HFFc6 (cell line): Measurements from ENCODE around the gene CEMIP2. TPM values are rescaled to one million over a fixed set of nuclear protein-coding genes. Genes with fewer than 3 reads are reported as not detected.

Experiments used
- DNase-seq: peaks from one replicate; pipeline ENCODE4 v3.0.0-alpha.2; 2018
- H3K27ac Mint-ChIP-seq: 2 replicates; pipeline ENCODE4 v1.8.0; 2020; ENCODE audit warnings: mild to moderate bottlenecking, mixed read lengths
- H3K27me3 Mint-ChIP-seq: 2 replicates; pipeline ENCODE4 v1.8.0; 2021; ENCODE audit warnings: mild to moderate bottlenecking, moderate library complexity, mixed read lengths; ENCODE audit not compliant: insufficient read depth
- H3K36me3 Mint-ChIP-seq: 2 replicates; pipeline ENCODE4 v1.8.0; 2021; ENCODE audit warnings: low read depth, mixed read lengths
- H3K4me1 Mint-ChIP-seq: 2 replicates; pipeline ENCODE4 v1.8.0; 2020; ENCODE audit warnings: low read depth, mixed read lengths
- H3K4me3 Mint-ChIP-seq: 2 replicates; pipeline ENCODE4 v1.8.0; 2020; ENCODE audit warnings: mild to moderate bottlenecking, moderate library complexity, mixed read lengths
- H3K9me3 Mint-ChIP-seq: 2 replicates; pipeline ENCODE4 v1.8.0; 2020; ENCODE audit warnings: mild to moderate bottlenecking, mixed read lengths
- CTCF ChIP-seq: fragments of 200-600 bp; sonication (generic); IDR thresholded peaks from 2 replicates; pipeline ENCODE4 v1.5.0; 2021; ENCODE audit warnings: antibody characterized with exemption, mild to moderate bottlenecking
- total RNA-seq, 6 experiments: library from RNA; stranded (reverse); fragmentation: NEBNext Ultra II Directional; extraction: Animal tissue kit (Norgen Biotek cat#: 25700); gene quantifications; 2 replicates in 1 of 6; 3 replicates in 5 of 6; pipeline ENCODE4 v1.2.3, GENCODE V29; 2021

CEMIP2 gene
- total RNA-seq, 6 experiments from 2014 or later, result 86.0 to 106 (median 92.1) TPM

GRCh38 chr9:71672573-71672972, 95.7 kb downstream of the CEMIP2 start:
- no peaks in the 10 kb centered on the region for H3K9me3 Mint-ChIP-seq
- H3K4me3 Mint-ChIP-seq, result no peak overlapping the region
- DNase-seq, result no peak
- peaks cover 13% of the 10 kb centered on the region for H3K36me3 Mint-ChIP-seq
- peaks cover 23% of the 10 kb centered on the region for H3K4me1 Mint-ChIP-seq
- H3K27me3 Mint-ChIP-seq, result no peaks in the 10 kb centered on the region; the same call in 1 of the 2 replicates
- H3K27ac Mint-ChIP-seq, result no peak overlapping the region
- TF ChIP-seq CTCF, result no peak

GRCh38 chr9:71671289-71671688, 97.0 kb downstream of the CEMIP2 start:
- no peak overlapping the region for H3K4me3 Mint-ChIP-seq
- no peak overlapping the region for H3K27ac Mint-ChIP-seq
- H3K4me1 Mint-ChIP-seq, result peaks cover 10% of the 10 kb centered on the region
- 0 out of 2 replicates have a peak, but pooled peaks cover 5% of the 10 kb centered on the region for H3K36me3 Mint-ChIP-seq
- no peak for TF ChIP-seq CTCF
- H3K9me3 Mint-ChIP-seq, result no peaks in the 10 kb centered on the region
- no peak for DNase-seq
- H3K27me3 Mint-ChIP-seq, result no peaks in the 10 kb centered on the region

- no peak for TF ChIP-seq CTCF
- 0 out of 2 replicates have a peak, but pooled peaks cover 5% of the 10 kb centered on the region for H3K36me3 Mint-ChIP-seq
- H3K4me1 Mint-ChIP-seq, result no peaks in the 10 kb centered on the region; the same call in 1 of the 2 replicates
- H3K27me3 Mint-ChIP-seq, result no peaks in the 10 kb centered on the region
- H3K27ac Mint-ChIP-seq, result no peak overlapping the region
- no peak overlapping the region for H3K4me3 Mint-ChIP-seq
- DNase-seq, result no peak
- no peaks in the 10 kb centered on the region for H3K9me3 Mint-ChIP-seq
Observed at GRCh38 chr9:71670121-71670520, 98.2 kb downstream of the CEMIP2 start.

GRCh38 chr9:71669284-71669995, 98.9 kb downstream of the CEMIP2 start:
- no peak for DNase-seq
- no peak for TF ChIP-seq CTCF
- Mint-ChIP-seq H3K36me3 (0 out of 2 replicates have a peak, but pooled peaks cover 2% of the 10 kb centered on the region), H3K4me3 (no peak overlapping the region), H3K27me3 (no peaks in the 10 kb centered on the region), H3K9me3 (no peaks in the 10 kb centered on the region), H3K27ac (no peak overlapping the region), H3K4me1 (peaks cover 4% of the 10 kb centered on the region; the same call in 1 of the 2 replicates)

GRCh38 chr9:71668717-71669116, 99.6 kb downstream of the CEMIP2 start:
- H3K4me1 Mint-ChIP-seq, result peaks cover 11% of the 10 kb centered on the region
- H3K4me3 Mint-ChIP-seq, result no peak overlapping the region
- H3K27ac Mint-ChIP-seq, result no peak overlapping the region
- H3K36me3 Mint-ChIP-seq, result no peaks in the 10 kb centered on the region
- no peak for TF ChIP-seq CTCF
- no peaks in the 10 kb centered on the region for H3K9me3 Mint-ChIP-seq
- H3K27me3 Mint-ChIP-seq, result no peaks in the 10 kb centered on the region
- DNase-seq, result no peak
